Osteocyte (in vitro differentiated cells): ENCODE results near the gene AVPR1B. TPM values are rescaled to one million over a fixed set of nuclear protein-coding genes. Genes with fewer than 3 reads are reported as not detected.

ENCODE experiments used
- DNase-seq: peaks from one replicate; pipeline ENCODE4 v3.0.0; 2021; ENCODE audit warnings: mixed read lengths; ENCODE audit not compliant: unreplicated experiment; ENCODE audit errors: extremely low spot score
- H3K27ac Mint-ChIP-seq: one replicate; pipeline ENCODE4 v1.8.0; 2021; ENCODE audit warnings: mild to moderate bottlenecking, mixed read lengths; ENCODE audit not compliant: unreplicated experiment
- H3K27me3 Mint-ChIP-seq: one replicate; pipeline ENCODE4 v1.8.0; 2021; ENCODE audit warnings: mixed read lengths; ENCODE audit not compliant: unreplicated experiment
- H3K36me3 Mint-ChIP-seq: one replicate; pipeline ENCODE4 v1.8.0; 2021; ENCODE audit warnings: mixed read lengths; ENCODE audit not compliant: unreplicated experiment
- H3K4me1 Mint-ChIP-seq: one replicate; pipeline ENCODE4 v1.8.0; 2021; ENCODE audit warnings: mixed read lengths; ENCODE audit not compliant: unreplicated experiment
- H3K4me3 Mint-ChIP-seq: one replicate; pipeline ENCODE4 v1.8.0; 2021; ENCODE audit warnings: mild to moderate bottlenecking, moderate library complexity, mixed read lengths; ENCODE audit not compliant: unreplicated experiment
- H3K9me3 Mint-ChIP-seq: one replicate; pipeline ENCODE4 v1.8.0; 2021; ENCODE audit warnings: mixed read lengths; ENCODE audit not compliant: unreplicated experiment
- CTCF ChIP-seq: fragments of 200-600 bp; sonication (generic); IDR thresholded peaks from 2 replicates; pipeline ENCODE4 v1.5.0; 2021; ENCODE audit warnings: antibody characterized with exemption, mild to moderate bottlenecking, moderate library complexity
- total RNA-seq: library from RNA; stranded (reverse); gene quantifications from 2 replicates; pipeline ENCODE4 v1.2.1, GENCODE V29; 2021

The AVPR1B gene
- total RNA-seq, 1 donor from 2014 or later: not detected

GRCh38 chr1:206105464-206105995 lies 11.7 kb downstream of the AVPR1B start:
- Mint-ChIP-seq H3K4me3 (no peak overlapping the region), H3K9me3 (no peaks in the 10 kb centered on the region)

GRCh38 chr1:206103979-206104378 lies 13.2 kb downstream of the AVPR1B start:
- Mint-ChIP-seq H3K27ac (no peak overlapping the region), H3K4me3 (no peak overlapping the region)

More at GRCh38 chr1:206105464-206105995, 11.7 kb downstream of the AVPR1B start:
- no peak for DNase-seq
- TF ChIP-seq CTCF: no peak
- H3K4me1 Mint-ChIP-seq: no peaks in the 10 kb centered on the region
- no peaks in the 10 kb centered on the region for H3K36me3 Mint-ChIP-seq
- H3K27me3 Mint-ChIP-seq: peaks cover 41% of the 10 kb centered on the region
- H3K27ac Mint-ChIP-seq: no peak overlapping the region

GRCh38 chr1:206102292-206102936 lies 14.8 kb downstream of the AVPR1B start:
- Mint-ChIP-seq H3K4me3 (no peak overlapping the region), H3K9me3 (no peaks in the 10 kb centered on the region), H3K36me3 (no peaks in the 10 kb centered on the region), H3K27me3 (peaks cover 51% of the 10 kb centered on the region), H3K4me1 (no peaks in the 10 kb centered on the region), H3K27ac (no peak overlapping the region)
- no peak for TF ChIP-seq CTCF
- no peak for DNase-seq

More at GRCh38 chr1:206103979-206104378, 13.2 kb downstream of the AVPR1B start:
- TF ChIP-seq CTCF: no peak
- no peaks in the 10 kb centered on the region for H3K36me3 Mint-ChIP-seq
- no peak for DNase-seq
- H3K9me3 Mint-ChIP-seq: no peaks in the 10 kb centered on the region
- H3K27me3 Mint-ChIP-seq: peaks cover 48% of the 10 kb centered on the region
- H3K4me1 Mint-ChIP-seq: no peaks in the 10 kb centered on the region

GRCh38 chr1:206101351-206102045 lies 15.7 kb downstream of the AVPR1B start:
- H3K27me3 Mint-ChIP-seq: peaks cover 55% of the 10 kb centered on the region
- H3K4me3 Mint-ChIP-seq: no peak overlapping the region
- no peak overlapping the region for H3K27ac Mint-ChIP-seq
- no peak for DNase-seq
- no peak for TF ChIP-seq CTCF
- no peaks in the 10 kb centered on the region for H3K9me3 Mint-ChIP-seq
- H3K4me1 Mint-ChIP-seq: no peaks in the 10 kb centered on the region
- no peaks in the 10 kb centered on the region for H3K36me3 Mint-ChIP-seq

GRCh38 chr1:206100226-206100815 lies 16.9 kb downstream of the AVPR1B start:
- Mint-ChIP-seq H3K4me3 (no peak overlapping the region), H3K27ac (no peak overlapping the region), H3K36me3 (no peaks in the 10 kb centered on the region), H3K27me3 (peaks cover 57% of the 10 kb centered on the region), H3K9me3 (no peaks in the 10 kb centered on the region), H3K4me1 (no peaks in the 10 kb centered on the region)
- no peak for TF ChIP-seq CTCF
- no peak for DNase-seq
